Type B pancreatic cell (in vitro differentiated cells): ENCODE results near the gene MYCBPAP. TPM values are rescaled to one million over a fixed set of nuclear protein-coding genes. Genes with fewer than 3 reads are reported as not detected.

Experiments used
- DNase-seq: peaks from one replicate; pipeline ENCODE4 v3.0.0; 2021; ENCODE audit warnings: mixed read lengths; ENCODE audit not compliant: unreplicated experiment; ENCODE audit errors: extremely low spot score
- H3K27ac Mint-ChIP-seq: 2 replicates; pipeline ENCODE4 v1.8.0; 2021; ENCODE audit warnings: mild to moderate bottlenecking, mixed read lengths
- H3K27me3 Mint-ChIP-seq: 2 replicates; pipeline ENCODE4 v1.8.0; 2021; ENCODE audit warnings: mixed read lengths
- H3K36me3 Mint-ChIP-seq: 2 replicates; pipeline ENCODE4 v1.8.0; 2021; ENCODE audit warnings: mixed read lengths
- H3K4me1 Mint-ChIP-seq: one replicate; pipeline ENCODE4 v1.8.0; 2021; ENCODE audit warnings: mixed read lengths; ENCODE audit not compliant: unreplicated experiment
- H3K4me3 Mint-ChIP-seq: 2 replicates; pipeline ENCODE4 v1.8.0; 2021; ENCODE audit warnings: mild to moderate bottlenecking, mixed read lengths
- H3K9me3 Mint-ChIP-seq: 2 replicates; pipeline ENCODE4 v1.8.0; 2021; ENCODE audit warnings: mixed read lengths
- CTCF ChIP-seq: fragments of 200-600 bp; sonication (generic); conservative IDR thresholded peaks from 2 replicates; pipeline ENCODE4 v1.5.0; 2021; ENCODE audit warnings: antibody characterized with exemption, mild to moderate bottlenecking
- total RNA-seq: library from RNA; stranded (reverse); gene quantifications from 2 replicates; pipeline ENCODE4 v1.2.1, GENCODE V29; 2021; ENCODE audit warnings: low replicate concordance

The MYCBPAP gene
- total RNA-seq, 1 donor from 2014 or later, result 4.1 TPM

GRCh38 chr17:50561746-50562141 is 53.5 kb downstream of the MYCBPAP start:
- no peaks in the 10 kb centered on the region for H3K9me3 Mint-ChIP-seq
- H3K36me3 Mint-ChIP-seq, result no peaks in the 10 kb centered on the region
- H3K4me3 Mint-ChIP-seq, result peak overlapping the region; percentile 88
- no peak overlapping the region for H3K27ac Mint-ChIP-seq
- no peak for DNase-seq
- peaks cover 73% of the 10 kb centered on the region for H3K27me3 Mint-ChIP-seq
- no peak for TF ChIP-seq CTCF
- peaks cover 36% of the 10 kb centered on the region for H3K4me1 Mint-ChIP-seq

- H3K9me3 Mint-ChIP-seq, result no peaks in the 10 kb centered on the region
- H3K4me1 Mint-ChIP-seq, result peaks cover 36% of the 10 kb centered on the region
- peak overlapping the region; percentile 68 for H3K27ac Mint-ChIP-seq
- H3K36me3 Mint-ChIP-seq, result no peaks in the 10 kb centered on the region
- H3K4me3 Mint-ChIP-seq, result peak overlapping the region; percentile 88
- no peak for TF ChIP-seq CTCF
- no peak for DNase-seq
- H3K27me3 Mint-ChIP-seq, result peaks cover 75% of the 10 kb centered on the region
These were observed 54.2 kb downstream of the MYCBPAP start for GRCh38 chr17:50562242-50563091.

GRCh38 chr17:50563092-50563511 is 54.9 kb downstream of the MYCBPAP start:
- H3K9me3 Mint-ChIP-seq, result no peaks in the 10 kb centered on the region
- peaks cover 74% of the 10 kb centered on the region for H3K27me3 Mint-ChIP-seq
- no peak overlapping the region for H3K27ac Mint-ChIP-seq
- DNase-seq, result no peak
- H3K4me1 Mint-ChIP-seq, result peaks cover 41% of the 10 kb centered on the region
- peak; percentile 23 for TF ChIP-seq CTCF
- peak overlapping the region; percentile 88 for H3K4me3 Mint-ChIP-seq
- H3K36me3 Mint-ChIP-seq, result no peaks in the 10 kb centered on the region

- no peaks in the 10 kb centered on the region for H3K36me3 Mint-ChIP-seq
- peaks cover 61% of the 10 kb centered on the region for H3K27me3 Mint-ChIP-seq
- H3K4me3 Mint-ChIP-seq, result peak overlapping the region; percentile 83
- H3K4me1 Mint-ChIP-seq, result peaks cover 53% of the 10 kb centered on the region
- DNase-seq, result no peak
- no peak for TF ChIP-seq CTCF
- no peaks in the 10 kb centered on the region for H3K9me3 Mint-ChIP-seq
- H3K27ac Mint-ChIP-seq, result peak overlapping the region; percentile 48
These were observed 56.7 kb downstream of the MYCBPAP start for GRCh38 chr17:50564916-50565315.

- peak overlapping the region; percentile 22 for H3K4me3 Mint-ChIP-seq
- peak overlapping the region; percentile 9 for H3K27ac Mint-ChIP-seq
- DNase-seq, result no peak
- H3K27me3 Mint-ChIP-seq, result peaks cover 57% of the 10 kb centered on the region
- H3K4me1 Mint-ChIP-seq, result peaks cover 60% of the 10 kb centered on the region
- H3K36me3 Mint-ChIP-seq, result no peaks in the 10 kb centered on the region
- H3K9me3 Mint-ChIP-seq, result no peaks in the 10 kb centered on the region
- no peak for TF ChIP-seq CTCF
These were observed 57.4 kb downstream of the MYCBPAP start for GRCh38 chr17:50565402-50566350.
